GM18502 (cell line): Measurements from ENCODE around the gene AMN1.
"Not testable (repeated sequence)": the region's sequence is repeated elsewhere in the genome, so short reads cannot be mapped to it uniquely, and the experiment has no call there.

Experiments
- ATAC-seq: cut with Tn5 transposase; IDR thresholded peaks from one replicate; pipeline ENCODE4 v1.9.1; 2021; ENCODE audit warnings: mild to moderate bottlenecking; ENCODE audit not compliant: unreplicated experiment, poor library complexity

The AMN1 gene

DNA sequence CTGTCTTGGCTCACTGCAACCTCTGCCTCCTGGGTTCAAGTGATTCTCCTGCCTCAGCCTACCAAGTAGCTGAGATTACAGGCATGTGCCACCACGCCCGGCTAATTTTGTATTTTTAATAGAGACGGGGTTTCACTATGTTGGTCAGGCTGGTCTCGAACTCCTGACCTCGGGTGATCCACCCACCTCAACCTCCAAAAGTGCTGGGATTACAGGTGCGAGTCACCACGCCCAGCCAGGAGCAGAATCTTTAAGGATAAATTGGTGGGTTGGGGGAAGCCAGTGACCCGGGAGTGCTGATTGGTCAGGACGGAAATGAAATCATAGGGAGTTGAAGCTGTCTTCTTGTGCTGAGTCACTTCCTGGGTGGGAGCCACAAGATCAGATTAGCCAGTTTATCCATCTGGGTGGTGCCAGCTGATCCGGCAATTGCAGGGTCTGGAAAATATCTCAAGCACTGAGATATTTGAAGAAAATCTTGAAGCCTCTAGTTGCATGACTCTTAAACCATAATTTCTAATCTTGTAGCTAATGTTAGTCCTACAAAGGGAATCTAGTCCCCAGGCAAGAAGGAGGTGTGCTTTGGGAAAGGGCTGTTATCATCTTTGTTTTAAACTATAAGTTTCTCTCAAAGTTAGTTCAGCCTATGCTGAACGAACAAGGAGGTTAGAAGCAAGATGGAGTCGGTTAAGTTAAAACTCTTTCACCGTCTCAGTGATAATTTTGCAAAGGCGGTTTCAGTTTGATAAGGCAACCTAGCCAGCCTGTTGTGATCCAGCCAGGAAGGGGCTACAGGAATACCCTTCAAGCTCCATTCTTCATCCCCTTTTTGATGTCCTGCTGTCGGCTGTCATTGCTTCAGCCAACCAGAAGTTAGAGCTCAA, 5.0 kb upstream of the AMN1 start:
- not testable (repeated sequence) for ATAC-seq

DNA sequence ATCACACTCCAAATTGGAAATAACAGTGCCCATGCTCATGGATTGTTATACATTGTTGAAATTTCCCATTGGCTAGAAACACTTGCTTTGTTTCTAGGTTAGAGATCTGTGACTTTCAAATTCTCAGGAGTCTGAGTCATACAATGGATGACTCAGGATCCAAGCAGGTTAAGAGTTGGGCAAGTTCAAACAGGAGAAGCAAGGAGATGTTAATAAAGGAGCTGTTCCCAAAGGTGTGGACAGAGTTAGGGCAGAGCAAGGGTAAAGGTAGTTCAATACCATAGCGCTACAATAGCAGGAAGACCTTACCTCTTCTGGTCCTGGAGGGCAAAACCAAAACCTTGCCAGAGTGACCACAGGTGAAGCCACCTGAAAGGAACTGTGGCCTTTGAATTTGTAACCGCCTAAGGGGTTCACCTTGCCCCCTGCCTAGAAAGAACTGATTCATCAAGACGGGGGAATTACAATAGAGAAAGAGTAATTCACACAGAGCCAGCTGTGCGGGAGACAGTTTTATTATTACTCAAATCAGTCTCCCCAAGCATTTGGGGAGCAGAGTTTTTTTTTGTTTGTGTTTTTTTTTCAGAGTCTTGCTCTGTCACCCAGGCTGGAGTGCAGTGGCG, 4.2 kb upstream of the AMN1 start:
- ATAC-seq: no peak

- not testable (repeated sequence) for ATAC-seq
Measured at GRCh38 chr12:31731203-31731602, 2.4 kb upstream of the AMN1 start.

DNA sequence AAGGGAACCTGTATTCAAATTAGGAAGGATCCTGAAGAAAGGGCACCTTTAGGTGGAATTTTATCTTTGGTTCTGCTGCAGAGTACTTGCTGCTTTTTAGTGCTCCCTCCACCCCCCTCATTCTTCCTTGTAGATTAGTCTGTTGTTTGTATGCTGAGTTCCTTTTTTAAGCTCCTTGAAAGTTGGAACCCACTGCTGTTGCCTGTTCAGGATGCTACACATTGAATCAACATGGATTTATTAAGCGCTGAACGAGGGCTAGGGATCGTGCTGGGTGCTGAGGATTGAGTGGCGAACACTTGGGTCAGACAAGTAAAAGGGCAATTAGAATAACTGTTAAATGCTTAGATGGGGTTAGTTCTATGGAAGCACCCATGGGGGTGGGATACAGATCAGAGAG, 884 bp upstream of the AMN1 start:
- no peak for ATAC-seq

DNA sequence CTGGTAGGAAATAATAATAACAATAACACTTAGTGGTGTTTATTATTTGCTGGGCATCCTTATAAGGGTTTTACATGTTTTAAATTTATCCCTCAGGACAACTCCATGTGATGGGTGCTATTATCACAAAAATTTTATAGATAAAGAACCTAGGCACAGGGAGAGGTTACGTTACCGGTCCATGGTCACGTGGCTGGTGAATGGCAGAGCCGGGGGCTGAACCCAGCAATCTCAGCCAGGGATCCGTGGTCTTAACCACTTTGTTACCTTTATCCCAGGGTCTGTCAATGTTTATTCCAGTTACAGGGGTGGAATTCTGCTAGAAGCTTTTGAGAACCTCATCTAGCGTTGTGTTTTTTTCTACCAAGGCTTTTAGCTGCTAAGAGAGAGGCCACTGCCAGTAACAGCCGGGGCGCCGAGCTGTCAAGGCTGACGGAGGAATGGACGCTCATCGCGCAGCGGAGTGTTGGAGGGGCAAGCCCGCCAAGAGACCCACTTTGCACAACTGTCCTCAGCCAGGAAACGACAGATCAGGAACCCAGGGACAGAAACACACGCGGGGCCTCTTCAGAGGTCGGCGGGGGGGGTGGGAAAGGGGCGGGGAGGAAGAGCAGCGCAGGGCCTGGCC, 418 bp downstream of the AMN1 start:
- ATAC-seq: peak; percentile 14

DNA sequence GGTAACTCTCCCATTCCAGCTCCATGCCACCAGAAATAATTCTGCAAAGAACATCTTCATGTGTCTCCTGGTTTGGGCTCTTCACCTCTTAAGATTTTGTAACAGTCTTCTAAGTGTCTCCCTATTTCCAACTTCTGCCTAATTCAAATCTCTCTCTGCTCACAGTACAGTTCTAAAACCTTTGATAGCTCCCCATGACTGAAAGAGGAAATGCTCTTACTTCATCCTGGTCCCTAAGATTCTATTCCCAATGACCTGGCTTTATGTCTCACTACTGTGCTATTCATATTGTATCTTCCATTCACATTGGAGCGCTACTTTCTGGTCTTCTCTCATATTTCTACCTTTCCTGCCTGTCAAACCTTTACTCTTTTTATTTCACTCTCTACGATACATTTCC, 1.6 kb downstream of the AMN1 start:
- ATAC-seq: no peak

DNA sequence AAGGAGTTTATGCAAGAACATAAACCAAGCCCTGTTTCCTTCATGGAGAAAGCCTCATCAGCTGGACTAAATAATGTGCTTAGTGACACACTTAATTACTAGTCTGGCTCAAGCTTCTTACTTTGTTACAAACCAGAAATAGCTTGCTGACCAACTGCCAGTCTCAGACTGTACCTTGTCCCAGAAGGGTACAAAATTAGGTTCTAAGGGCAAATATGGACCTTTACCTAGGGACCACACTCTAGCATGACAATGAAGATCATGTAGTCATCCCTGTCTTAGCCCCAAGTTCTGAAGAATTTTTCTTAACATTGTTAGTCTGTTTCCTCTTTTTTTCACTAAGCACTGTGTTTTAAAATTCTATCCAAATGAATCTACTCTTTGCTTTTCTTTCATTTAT, 2.2 kb downstream of the AMN1 start:
- no peak for ATAC-seq

DNA sequence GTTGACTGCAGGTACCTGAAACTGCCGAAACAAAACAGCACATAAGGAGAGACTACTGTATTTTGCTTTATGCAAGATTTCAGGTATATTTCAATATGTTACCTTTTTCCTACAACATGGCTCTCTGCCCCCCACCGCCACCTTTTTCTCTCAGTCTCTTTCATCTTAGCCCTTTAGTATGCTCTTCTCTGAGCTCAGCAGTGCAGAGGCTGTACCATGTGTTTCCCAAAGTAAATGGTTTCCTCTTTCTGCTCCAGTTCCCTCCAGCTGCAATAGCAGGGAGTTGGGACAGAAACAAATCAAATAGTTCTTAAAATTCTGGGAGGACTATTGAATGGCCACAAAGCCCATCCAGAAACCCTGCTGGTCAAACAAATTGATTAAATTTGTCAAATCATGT, 4.3 kb downstream of the AMN1 start:
- ATAC-seq: no peak

GRCh38 chr12:31722580-31722979, 6.2 kb downstream of the AMN1 start:
- no peak for ATAC-seq

GRCh38 chr12:31718542-31719198, 10.2 kb downstream of the AMN1 start:
- ATAC-seq: not testable (repeated sequence)

DNA sequence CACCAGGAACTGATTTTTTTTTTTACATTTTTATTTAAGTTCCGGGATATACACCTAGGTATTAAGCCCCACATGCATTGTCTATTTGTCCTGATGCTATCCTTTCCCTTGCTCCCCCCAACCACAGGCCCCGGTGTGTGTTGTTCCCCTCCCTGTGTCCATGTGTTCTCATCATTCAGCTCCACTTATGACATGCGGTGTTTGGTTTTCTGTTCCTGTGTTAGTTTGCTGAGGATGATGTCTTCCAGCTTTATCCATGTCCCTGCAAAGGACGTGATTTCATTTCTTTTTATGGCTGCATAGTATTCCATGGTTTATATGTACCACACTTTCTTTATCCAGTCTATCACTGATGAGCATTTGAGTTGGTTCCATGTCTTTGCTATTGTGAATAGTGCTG, 11.8 kb downstream of the AMN1 start:
- ATAC-seq: not testable (repeated sequence)

DNA sequence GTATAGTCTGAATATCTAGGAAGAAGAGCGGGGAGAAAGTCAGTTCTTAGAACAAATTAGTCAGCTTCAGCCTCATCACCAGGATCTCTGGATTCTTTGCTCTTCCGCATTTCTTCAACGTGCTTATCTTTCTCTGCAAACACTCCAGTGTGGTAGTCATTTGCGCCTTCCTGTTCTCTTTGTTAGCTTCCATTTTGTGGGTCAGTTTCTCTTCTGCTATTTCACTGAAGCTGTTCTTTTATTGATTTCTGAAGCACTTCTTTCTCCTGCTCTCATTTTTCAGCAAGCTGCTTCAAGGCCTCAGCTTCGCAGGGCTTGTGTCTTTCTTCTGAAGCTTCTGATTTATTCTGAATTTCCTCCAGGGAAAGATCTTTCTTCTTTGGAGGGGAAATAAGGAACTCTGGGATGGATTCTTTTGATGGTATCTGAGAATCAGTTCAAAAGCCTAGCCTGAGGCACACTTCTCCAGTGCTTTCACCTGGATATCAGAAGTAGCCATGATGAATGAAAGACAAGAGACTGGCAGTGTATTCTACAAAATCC, 13.5 kb downstream of the AMN1 start:
- peak; percentile 90 for ATAC-seq

GRCh38 chr12:31714406-31715271, 14.2 kb downstream of the AMN1 start:
- ATAC-seq: peak; percentile 48

DNA sequence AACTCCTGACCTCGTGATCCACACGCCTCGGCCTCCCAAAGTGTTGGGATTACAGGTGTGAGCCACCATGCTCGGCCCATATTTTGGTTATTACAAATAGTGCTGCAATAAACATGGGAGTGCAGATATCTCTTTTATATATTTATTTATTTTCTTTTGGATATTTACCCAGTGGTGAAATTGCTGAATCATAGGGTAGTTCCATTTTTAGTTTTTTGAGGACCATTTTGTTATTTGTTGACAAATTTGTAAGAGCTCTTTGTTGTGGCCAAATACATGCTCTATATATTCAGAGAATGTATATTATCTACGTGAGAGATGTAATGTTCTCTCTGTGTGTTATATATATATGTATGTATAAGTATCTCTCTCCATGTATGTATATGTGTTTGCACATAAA, 15.9 kb downstream of the AMN1 start:
- no peak for ATAC-seq

DNA sequence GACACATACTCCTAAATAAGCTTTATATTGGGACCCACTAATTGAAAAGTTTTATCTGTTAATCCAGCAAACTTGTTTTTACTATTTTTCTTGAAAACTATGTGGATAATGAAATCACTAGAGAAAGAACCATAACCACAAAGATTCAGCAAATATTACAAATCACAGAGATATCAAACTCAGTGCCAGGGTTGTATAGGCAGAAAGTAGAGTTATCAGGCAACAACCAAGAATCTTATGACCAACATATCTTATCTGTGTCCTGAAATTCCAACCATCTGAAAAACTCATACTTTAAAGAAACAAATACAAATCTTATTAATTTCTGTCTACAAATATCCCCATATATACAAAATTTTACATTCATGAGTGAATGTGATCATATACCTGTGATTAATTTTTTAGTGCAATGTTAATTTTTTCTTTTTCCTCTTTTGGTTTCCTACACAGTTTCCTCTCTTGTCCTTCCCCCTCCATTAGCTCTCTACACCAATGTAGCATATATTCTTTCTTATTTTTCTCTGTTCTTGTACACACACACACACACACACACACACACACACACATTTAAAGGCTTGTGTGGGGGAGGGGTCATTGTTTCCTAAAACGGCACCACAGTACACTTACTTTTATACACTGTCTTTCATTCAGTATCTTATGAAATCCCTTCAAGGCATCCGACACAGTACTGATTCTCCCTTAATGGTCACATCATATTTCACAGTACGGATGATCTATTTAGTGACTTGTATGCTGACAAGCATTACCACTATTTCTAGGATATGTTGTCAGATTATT, 18.6 kb downstream of the AMN1 start:
- ATAC-seq: no peak

- not testable (repeated sequence) for ATAC-seq
Measured at GRCh38 chr12:31708118-31708517, 20.7 kb downstream of the AMN1 start.

- ATAC-seq: no peak
Measured at GRCh38 chr12:31705621-31706020, 23.2 kb downstream of the AMN1 start.

DNA sequence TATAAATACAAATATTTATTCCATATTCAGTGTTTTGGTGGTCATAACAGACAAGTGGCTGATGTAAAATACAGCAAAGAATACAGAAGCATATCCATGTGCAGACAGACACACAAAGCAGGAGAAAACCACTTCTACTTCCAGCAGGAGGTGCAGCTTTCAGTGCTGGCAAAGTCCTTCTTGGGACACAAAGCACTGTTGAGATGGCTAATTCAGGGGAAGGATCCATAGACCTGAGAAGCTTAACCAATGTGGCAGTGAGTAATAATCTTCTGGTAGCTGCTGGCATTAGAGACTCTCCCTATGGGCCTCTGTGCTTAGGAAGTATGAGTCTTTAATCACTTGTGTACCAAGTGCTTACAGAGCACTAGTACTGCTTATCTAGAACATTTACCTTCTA, 26.8 kb downstream of the AMN1 start:
- ATAC-seq: no peak

- not testable (repeated sequence) for ATAC-seq
Measured at GRCh38 chr12:31689921-31690320, 38.9 kb downstream of the AMN1 start.
